Measurements from ENCODE around the gene INO80D.
"Not testable (repeated sequence)": the region's sequence is repeated elsewhere in the genome, so short reads cannot be mapped to it uniquely, and the experiment has no call there.

Gene INO80D

DNA sequence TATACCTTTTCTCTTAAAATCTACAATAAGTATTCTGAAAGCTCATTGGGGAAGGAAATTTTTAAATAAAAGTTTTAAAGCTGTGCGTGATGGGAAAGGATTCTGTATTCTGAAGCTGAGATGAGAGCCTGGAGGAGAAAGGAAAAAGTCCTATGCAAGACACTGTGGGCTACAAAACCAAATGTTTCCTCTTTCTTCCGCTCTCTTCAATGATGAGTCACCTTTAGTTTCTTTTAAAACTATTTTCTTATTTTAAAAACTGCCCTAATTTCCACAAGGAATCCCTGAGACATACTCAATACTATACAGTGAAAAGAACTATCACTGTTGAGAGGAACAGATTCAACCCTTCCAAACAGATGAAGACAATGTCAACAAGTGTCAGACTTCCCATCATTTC lies 87.4 kb downstream of the INO80D start:
- TF ChIP-seq CTCF (IDR thresholded peaks at IDR 0.05; ENCODE audit: extremely low read depth, missing control alignments), result no peak

GRCh38 chr2:205996161-205996560 lies 89.8 kb downstream of the INO80D start:
- TF ChIP-seq CTCF (IDR thresholded peaks at IDR 0.05; ENCODE audit: extremely low read depth, missing control alignments), result no peak
- DNase-seq (ENCODE audit: low spot score), result no peak

More for the DNA sequence above, 87.4 kb downstream of the INO80D start:
- DNase-seq (ENCODE audit: low spot score), result no peak

GRCh38 chr2:205995260-205995659 lies 90.7 kb downstream of the INO80D start:
- TF ChIP-seq CTCF (IDR thresholded peaks at IDR 0.05; ENCODE audit: extremely low read depth, missing control alignments), result no peak
- DNase-seq (ENCODE audit: low spot score), result no peak

GRCh38 chr2:205994344-205994743 lies 91.6 kb downstream of the INO80D start:
- DNase-seq (ENCODE audit: low spot score), result no peak
- no peak for TF ChIP-seq CTCF (IDR thresholded peaks at IDR 0.05; ENCODE audit: extremely low read depth, missing control alignments)

GRCh38 chr2:205990104-205990503 lies 95.9 kb downstream of the INO80D start:
- TF ChIP-seq CTCF (IDR thresholded peaks at IDR 0.05; ENCODE audit: extremely low read depth, missing control alignments), result no peak
- DNase-seq (ENCODE audit: low spot score), result no peak

DNA sequence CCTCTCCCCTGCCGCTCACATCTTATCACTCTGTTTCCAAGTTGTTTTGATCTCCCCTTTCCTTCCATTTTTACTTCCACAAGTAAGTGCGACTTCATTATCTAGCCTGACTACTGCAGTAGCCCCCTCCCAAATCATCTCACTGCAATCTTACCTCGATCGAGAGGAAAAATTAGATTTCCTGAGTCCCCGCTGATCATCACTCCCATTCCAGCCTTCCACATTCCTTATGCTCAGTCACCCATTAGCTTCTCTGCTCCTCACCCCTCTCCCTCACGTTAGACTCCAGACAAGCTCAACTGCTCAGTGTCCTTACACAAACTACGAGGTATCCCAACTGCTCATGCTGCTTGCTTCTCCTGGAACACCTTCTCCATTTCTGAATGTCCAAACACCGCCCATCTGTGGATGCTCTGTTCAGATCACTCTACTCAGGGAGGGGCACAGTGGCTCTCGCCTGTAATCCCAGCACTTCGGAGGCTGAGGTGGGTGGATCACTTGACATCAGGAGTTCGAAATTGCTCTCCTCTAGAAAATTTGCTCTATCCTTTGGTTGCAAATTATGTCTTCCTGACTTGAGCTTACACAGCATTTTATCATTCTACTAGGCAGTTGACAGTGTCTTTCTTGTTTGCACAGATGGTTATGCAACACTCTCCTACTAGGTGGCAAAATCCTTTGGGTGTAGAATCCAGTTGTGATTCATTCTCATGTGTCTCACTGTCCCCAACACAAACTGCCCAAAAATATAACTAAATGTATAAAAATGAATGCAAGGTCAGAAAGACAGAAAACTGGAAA lies 96.5 kb downstream of the INO80D start:
- TF ChIP-seq CTCF (IDR thresholded peaks at IDR 0.05; ENCODE audit: extremely low read depth, missing control alignments), result no peak
- no peak for DNase-seq (ENCODE audit: low spot score)

- not testable (repeated sequence) for DNase-seq (ENCODE audit: low spot score)
Observed at GRCh38 chr2:205988681-205989080, 97.3 kb downstream of the INO80D start.

DNA sequence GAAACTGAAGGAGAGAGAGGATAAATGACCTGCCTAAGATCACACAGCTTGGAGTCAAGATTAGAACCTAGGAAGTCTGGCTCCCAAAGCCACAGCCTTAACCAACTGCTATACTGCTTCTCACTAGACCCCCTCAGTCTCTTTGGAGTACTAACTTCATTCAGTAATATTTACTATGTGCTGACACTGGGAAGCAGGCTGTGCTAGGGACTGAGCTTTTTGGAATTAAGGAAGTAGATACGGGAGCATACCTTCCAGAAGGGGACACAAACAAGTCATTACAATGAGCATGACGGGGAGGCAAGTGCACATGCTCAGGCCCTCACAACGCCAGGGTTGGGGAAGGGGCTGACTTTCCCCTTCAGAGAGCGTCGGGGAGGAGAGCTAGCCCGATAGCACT lies 97.7 kb downstream of the INO80D start:
- TF ChIP-seq CTCF (IDR thresholded peaks at IDR 0.05; ENCODE audit: extremely low read depth, missing control alignments), result no peak
- no peak for DNase-seq (ENCODE audit: low spot score)

DNA sequence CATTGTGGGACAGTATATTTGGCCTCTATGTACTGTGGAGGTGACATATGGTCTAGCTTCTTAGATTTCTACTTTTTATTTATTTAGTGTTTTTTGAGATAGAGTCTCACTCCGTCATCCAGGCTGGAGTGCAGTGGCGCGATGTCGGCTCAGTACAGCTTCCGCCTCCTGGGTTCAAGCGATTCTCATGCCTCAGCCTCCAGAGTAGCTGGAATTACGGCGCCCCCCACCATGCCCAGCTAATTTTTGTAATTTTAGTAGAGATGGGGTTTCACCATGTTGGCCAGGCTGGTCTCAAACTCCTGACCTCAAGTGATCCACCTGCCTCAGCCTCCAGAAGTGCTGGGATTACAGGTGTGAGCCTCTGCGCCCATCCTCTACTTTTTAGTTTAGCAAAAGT lies 99.6 kb downstream of the INO80D start:
- not testable (repeated sequence) for DNase-seq (ENCODE audit: low spot score)

Data from GM20000 (cell line).